ENCODE results near the gene TMEM63A. TPM values are rescaled to one million over a fixed set of nuclear protein-coding genes. Genes with fewer than 3 reads are reported as not detected.

Gene TMEM63A
- total and polyA plus RNA-seq, 2 donors (not counting 3 experiments of a cell fraction or from before 2014, with no cell fraction given): 28.7 to 41.4 TPM

DNA sequence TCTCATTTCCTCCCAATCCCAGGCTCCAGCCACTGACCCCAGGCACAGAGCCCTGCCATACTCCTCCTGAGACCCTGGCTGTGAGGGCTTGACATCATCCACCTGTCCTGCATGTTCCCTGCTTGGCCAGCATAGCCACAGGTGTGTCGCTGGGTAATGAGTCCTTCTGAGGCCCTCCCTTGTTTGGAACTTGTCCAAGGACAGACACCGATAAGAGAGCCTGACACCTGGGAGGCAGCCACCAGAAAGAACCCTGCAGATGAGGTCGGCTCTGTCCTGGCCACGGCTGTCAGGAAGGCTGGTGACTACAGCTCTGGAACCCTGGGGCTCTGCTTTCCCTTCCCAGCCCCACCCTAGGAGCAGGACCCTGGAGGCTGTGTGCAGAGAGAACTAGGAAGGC is 34.6 kb downstream of the TMEM63A start:
- Histone ChIP-seq H2AFZ (ENCODE audit: low read depth, low read length) (no peak overlapping the region), H4K20me1 (replicated peaks; ENCODE audit: control insufficient read depth, extremely low read depth, insufficient read depth, low read length) (no peaks in the 10 kb centered on the region), H3K4me2 (ENCODE audit: insufficient read depth, low read length) (no peak overlapping the region), H3K9me3 (replicated peaks; ENCODE audit: control insufficient read depth, insufficient read depth, low read length) (no peaks in the 10 kb centered on the region), H3K79me2 (ENCODE audit: control insufficient read depth, insufficient read depth, low read length) (no peaks in the 10 kb centered on the region), H3K9me1 (replicated peaks; ENCODE audit: control insufficient read depth, extremely low read depth, insufficient read depth, low read length) (no peaks in the 10 kb centered on the region), H3K36me3 (ENCODE audit: control insufficient read depth in 2 of 2, extremely low read depth in 1 of 2, insufficient read depth in 2 of 2, low read length in 2 of 2) (peaks cover 0 to 7% of the 10 kb centered on the region in 2 experiments), H3K9ac (replicated peaks; ENCODE audit: extremely low read depth, insufficient read depth, low read length) (no peak overlapping the region), H3K4me3 (replicated peaks in 1 of 3; ENCODE audit: insufficient read depth in 1 of 3, low read depth in 1 of 3, low read length in 3 of 3) (no peak overlapping the region), H3K27ac (ENCODE audit: insufficient read depth, low read depth, low read length) (no peak overlapping the region), H3K4me1 (ENCODE audit: control insufficient read depth, extremely low read depth, insufficient read depth, low read length) (no peaks in the 10 kb centered on the region), H3K27me3 (ENCODE audit: control insufficient read depth in 2 of 2, insufficient read depth in 2 of 2, low read length in 2 of 2) (no peaks in the 10 kb centered on the region)
- intact Hi-C loops (cut with micrococcal nuclease): loop anchor here (5.0 kb wide), 1 partner anchor 65 kb away; no protein-coding TSS in a partner anchor
- TF ChIP-seq FOS (IDR thresholded peaks at IDR 0.05; ENCODE audit: borderline replicate concordance, insufficient read depth, low read length) (no peak), POLR2AphosphoS5 (IDR thresholded peaks at IDR 0.05; ENCODE audit: insufficient read depth, low read depth, low read length) (no peak), EZH2 (IDR thresholded peaks at IDR 0.05; ENCODE audit: borderline replicate concordance, low read depth, low read length, severe bottlenecking) (no peak), JUN (IDR thresholded peaks at IDR 0.05; ENCODE audit: borderline replicate concordance, insufficient read depth, insufficient read length, low read depth) (no peak), POLR2A (IDR thresholded peaks at IDR 0.05; ENCODE audit: low read depth, low read length) (no peak), CTCF (IDR thresholded peaks at IDR 0.05; ENCODE audit: extremely low read depth in 1 of 2, insufficient read depth in 1 of 2, low read depth in 1 of 2, low read length in 2 of 2) (no peak), GATA2 (IDR thresholded peaks at IDR 0.05; ENCODE audit: insufficient read depth, insufficient read length, low read depth, low read length) (no peak), MYC (IDR thresholded peaks at IDR 0.05; ENCODE audit: low read depth, low read length) (no peak)
- TF ChIP-seq, protein P1, sequence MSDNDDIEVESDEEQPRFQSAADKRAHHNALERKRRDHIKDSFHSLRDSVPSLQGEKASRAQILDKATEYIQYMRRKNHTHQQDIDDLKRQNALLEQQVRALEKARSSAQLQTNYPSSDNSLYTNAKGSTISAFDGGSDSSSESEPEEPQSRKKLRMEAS (IDR thresholded peaks at IDR 0.05; ENCODE audit: insufficient read depth, insufficient read length): no peak
- ChIA-PET CTCF (interaction anchor here (0.5 to 3.7 kb wide), 6 partner anchors 17 to 373 kb away, joined by 3 to 29 read pairs (median 4); partner anchors contain the start of gene SRP9), POLR2A (no interaction called here)
- BruUV-seq (replicated peaks): no TSS peak
- dilution Hi-C loops (cut with MboI; ENCODE audit: extremely low pct_ligation_motif_present, low sequenced_read_pairs): no loop called here
- FAIRE-seq: no peak
- DNase-seq (ENCODE audit: low read depth, low spot score): no peak

All from endothelial cell of umbilical vein (primary cell).